DOHH2 (cell line): ENCODE data around the gene KRT14.

Experiments
- H3F3A ChIP-seq: fragments of 200-600 bp; sonication (generic), shearing (Covaris generic); 2 replicates; pipeline ENCODE4 v1.6.0; 2016; ENCODE audit warnings: antibody characterized with exemption, mild to moderate bottlenecking; ENCODE audit not compliant: control insufficient read depth, insufficient read depth
- H3K27ac ChIP-seq: fragments of 200-600 bp; sonication (generic); 2 replicates; pipeline ENCODE4 v1.5.1; 2014; ENCODE audit warnings: low read depth, mild to moderate bottlenecking, low read length, moderate library complexity
- H3K27me3 ChIP-seq: fragments of 200-600 bp; sonication (generic); 2 replicates; pipeline ENCODE4 v1.6.1; 2014; ENCODE audit warnings: mild to moderate bottlenecking, low read length, mixed read lengths; ENCODE audit not compliant: control insufficient read depth
- H3K36me3 ChIP-seq: fragments of 200-600 bp; sonication (generic); 2 replicates; pipeline ENCODE4 v1.6.1; 2014; ENCODE audit warnings: mild to moderate bottlenecking, low read length, moderate library complexity, mixed read lengths; ENCODE audit not compliant: control insufficient read depth
- H3K4me1 ChIP-seq: fragments of 200-600 bp; sonication (generic); 2 replicates; pipeline ENCODE4 v1.6.1; 2014; ENCODE audit warnings: mild to moderate bottlenecking, low read length, mixed read lengths; ENCODE audit not compliant: control insufficient read depth
- H3K4me2 ChIP-seq: fragments of 200-600 bp; sonication (generic); 2 replicates; pipeline ENCODE4 v1.6.0; 2014; ENCODE audit warnings: mild to moderate bottlenecking, low read length, moderate library complexity
- H3K4me3 ChIP-seq: fragments of 200-600 bp; sonication (generic); 2 replicates; pipeline ENCODE4 v1.5.1; 2014; ENCODE audit warnings: mild to moderate bottlenecking, low read length, mixed read lengths
- H3K79me2 ChIP-seq: fragments of 200-600 bp; sonication (generic); 2 replicates; pipeline ENCODE4 v1.6.1; 2014; ENCODE audit warnings: mild to moderate bottlenecking, low read length, mixed read lengths; ENCODE audit not compliant: control insufficient read depth
- H3K9me2 ChIP-seq: fragments of 200-600 bp; sonication (generic); replicated peaks from 2 replicates; pipeline ENCODE4 v1.6.1; 2014; ENCODE audit warnings: mild to moderate bottlenecking, low read length, mixed read lengths; ENCODE audit not compliant: control insufficient read depth
- H3K9me3 ChIP-seq: fragments of 200-600 bp; sonication (generic); 2 replicates; pipeline ENCODE4 v1.6.1; 2014; ENCODE audit warnings: antibody characterized with exemption, low read length, mixed read lengths; ENCODE audit not compliant: control insufficient read depth, insufficient read depth
- H4K20me1 ChIP-seq: fragments of 200-600 bp; sonication (generic); 2 replicates; pipeline ENCODE4 v1.6.0; 2014; ENCODE audit warnings: low read depth, mild to moderate bottlenecking, antibody characterized with exemption, low read length, moderate library complexity; ENCODE audit not compliant: control insufficient read depth, insufficient read depth
- CTCF ChIP-seq: fragments of 200-600 bp; sonication (generic); IDR thresholded peaks from one replicate; pipeline ENCODE4 v1.5.1; 2014; ENCODE audit warnings: antibody characterized with exemption, mild to moderate bottlenecking, low read depth, low read length; ENCODE audit not compliant: poor library complexity, severe bottlenecking
- EZH2phosphoT487 ChIP-seq: fragments of 200-600 bp; sonication (generic); IDR thresholded peaks from 2 replicates; pipeline ENCODE4 v1.6.1; 2017; ENCODE audit warnings: borderline replicate concordance, mild to moderate bottlenecking, antibody characterized with exemption, low read length, moderate library complexity, mixed read lengths

Gene KRT14

GRCh38 chr17:41538565-41538991, 48.1 kb downstream of the KRT14 start:
- Histone ChIP-seq H3F3A (no peaks in the 10 kb centered on the region), H3K27ac (no peak overlapping the region), H3K4me2 (no peak overlapping the region), H3K27me3 (no peaks in the 10 kb centered on the region; the same call in 1 of the 2 replicates), H4K20me1 (no peaks in the 10 kb centered on the region), H3K9me3 (no peaks in the 10 kb centered on the region), H3K36me3 (no peaks in the 10 kb centered on the region), H3K4me3 (no peak overlapping the region), H3K79me2 (no peaks in the 10 kb centered on the region), H3K4me1 (no peaks in the 10 kb centered on the region), H3K9me2 (no peaks in the 10 kb centered on the region)
- TF ChIP-seq EZH2phosphoT487 (no peak), CTCF (no peak)

- H3K79me2 ChIP-seq: no peaks in the 10 kb centered on the region
- H3K36me3 ChIP-seq: no peaks in the 10 kb centered on the region
- no peaks in the 10 kb centered on the region for H3K4me1 ChIP-seq
- H3K4me3 ChIP-seq: no peak overlapping the region
- no peaks in the 10 kb centered on the region for H4K20me1 ChIP-seq
- H3K9me3 ChIP-seq: no peaks in the 10 kb centered on the region
- H3K27me3 ChIP-seq: no peaks in the 10 kb centered on the region; the same call in 1 of the 2 replicates
- no peak overlapping the region for H3K4me2 ChIP-seq
- no peaks in the 10 kb centered on the region for H3K9me2 ChIP-seq
- no peak for TF ChIP-seq EZH2phosphoT487
- TF ChIP-seq CTCF: no peak
- H3F3A ChIP-seq: no peaks in the 10 kb centered on the region
- no peak overlapping the region for H3K27ac ChIP-seq
These were observed 48.7 kb downstream of the KRT14 start for GRCh38 chr17:41537990-41538389.

- H4K20me1 ChIP-seq: no peaks in the 10 kb centered on the region
- no peak overlapping the region for H3K27ac ChIP-seq
- H3K4me3 ChIP-seq: no peak overlapping the region
- no peak overlapping the region for H3K4me2 ChIP-seq
- H3F3A ChIP-seq: no peaks in the 10 kb centered on the region
- TF ChIP-seq EZH2phosphoT487: no peak
- no peak for TF ChIP-seq CTCF
- H3K27me3 ChIP-seq: no peaks in the 10 kb centered on the region; the same call in 1 of the 2 replicates
- H3K36me3 ChIP-seq: no peaks in the 10 kb centered on the region
- no peaks in the 10 kb centered on the region for H3K79me2 ChIP-seq
- no peaks in the 10 kb centered on the region for H3K9me2 ChIP-seq
- no peaks in the 10 kb centered on the region for H3K4me1 ChIP-seq
- no peaks in the 10 kb centered on the region for H3K9me3 ChIP-seq
These were observed 49.1 kb downstream of the KRT14 start for GRCh38 chr17:41537614-41537954.
